Stimulated activated CD8-positive, alpha-beta memory T cell treated with anti-CD3 and anti-CD28 coated beads, Interleukin-15, amount 100 ng/mL, for 1 hour (primary cell): ENCODE data around the gene PPT2.

Experiments
- DNase-seq: peaks from one replicate; pipeline ENCODE4 v3.0.0-alpha.2; 2020; ENCODE audit warnings: low read depth

The PPT2 gene, protein sequence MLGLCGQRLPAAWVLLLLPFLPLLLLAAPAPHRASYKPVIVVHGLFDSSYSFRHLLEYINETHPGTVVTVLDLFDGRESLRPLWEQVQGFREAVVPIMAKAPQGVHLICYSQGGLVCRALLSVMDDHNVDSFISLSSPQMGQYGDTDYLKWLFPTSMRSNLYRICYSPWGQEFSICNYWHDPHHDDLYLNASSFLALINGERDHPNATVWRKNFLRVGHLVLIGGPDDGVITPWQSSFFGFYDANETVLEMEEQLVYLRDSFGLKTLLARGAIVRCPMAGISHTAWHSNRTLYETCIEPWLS

DNA sequence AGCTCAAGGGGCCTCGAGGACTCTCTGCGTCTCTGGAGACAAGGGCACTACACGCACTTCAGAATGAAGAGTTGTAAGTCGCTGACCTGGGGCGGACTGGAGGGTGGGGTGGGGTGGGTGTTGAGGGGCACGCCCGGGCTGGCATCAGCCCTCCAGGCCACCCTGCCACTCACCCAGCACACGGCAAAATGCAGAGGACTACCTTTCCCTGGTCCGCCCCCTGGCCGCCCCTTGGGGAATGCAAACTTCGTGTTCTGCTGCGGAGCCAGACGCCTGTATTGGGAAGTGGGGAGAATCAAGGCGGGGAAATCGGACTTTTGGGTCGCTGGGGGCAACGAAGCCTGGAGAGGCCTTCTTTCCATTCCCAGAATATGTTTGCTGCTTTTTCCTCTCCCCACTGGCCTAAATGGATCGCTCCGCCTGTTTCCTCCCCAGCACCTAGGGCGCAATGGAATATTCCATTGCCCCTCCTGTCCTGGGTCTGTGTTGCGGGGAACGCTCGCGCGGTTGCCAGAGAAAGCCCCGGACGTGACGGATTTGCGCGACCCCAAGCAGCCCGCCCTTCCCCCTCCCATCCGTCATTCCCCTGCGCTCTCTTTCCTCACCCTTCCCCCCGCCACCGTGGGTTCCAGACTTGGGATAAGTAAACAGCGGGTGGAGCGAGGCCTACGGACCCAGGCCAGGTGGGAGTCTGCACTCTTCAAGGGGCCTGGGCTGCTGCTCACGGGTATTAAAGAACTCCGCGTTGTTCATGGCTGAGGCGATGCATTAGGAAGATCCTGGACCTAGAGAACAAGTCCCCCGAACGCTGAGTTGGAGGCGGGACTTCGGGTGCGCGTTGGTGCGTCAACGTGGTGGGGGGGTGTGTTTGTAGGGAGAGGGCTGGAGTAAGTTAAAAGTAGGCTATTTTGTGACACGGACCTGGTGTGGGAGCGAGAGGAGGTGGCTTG is at the start of gene PPT2:
Gene PPT2, plus strand, starts transcription at position 578 of the 950 bp plus-strand sequence. CDS start 454 bp downstream, outside the sequence.
- DNase-seq: peak; percentile 58

DNA sequence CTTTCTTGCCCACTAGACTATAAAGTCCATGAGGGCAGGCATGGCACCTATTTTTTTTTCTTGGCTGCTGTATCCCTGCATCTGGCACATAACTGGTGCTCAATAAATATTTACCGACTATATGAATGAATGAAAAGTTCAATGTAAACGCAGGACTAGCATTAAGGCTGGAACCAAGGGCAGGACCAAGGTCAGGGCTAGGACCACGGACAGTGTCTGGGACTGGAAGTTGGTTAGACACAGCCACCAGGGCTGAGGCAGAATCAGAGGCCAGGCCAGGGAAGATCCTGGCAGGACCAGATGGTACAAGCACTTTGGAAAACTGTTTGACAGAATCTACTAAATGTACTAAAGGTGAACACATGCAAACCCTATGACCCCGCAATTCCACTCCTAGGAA is 48.5 kb upstream of the PPT2 start:
- no peak for DNase-seq

DNA sequence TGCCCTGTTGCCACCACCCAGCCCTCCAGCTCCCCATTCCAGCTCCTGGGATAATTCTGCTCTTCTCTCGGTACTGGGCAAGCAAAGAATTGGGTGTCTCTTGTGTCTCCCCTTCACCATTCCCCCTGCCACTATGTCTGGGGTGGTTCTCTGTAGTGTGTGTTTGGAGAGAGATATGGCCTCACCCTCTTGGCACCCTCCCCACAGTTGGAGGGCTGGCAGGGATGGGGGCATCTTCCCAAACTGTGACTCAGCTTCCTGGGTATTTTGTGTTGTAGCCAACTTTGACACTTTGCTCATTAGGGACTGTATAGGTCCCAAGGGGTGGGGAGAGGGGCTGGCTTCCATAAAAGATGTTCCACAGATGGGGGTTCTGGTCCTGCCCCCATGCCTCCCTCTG is 46.5 kb upstream of the PPT2 start:
- no peak for DNase-seq

DNA sequence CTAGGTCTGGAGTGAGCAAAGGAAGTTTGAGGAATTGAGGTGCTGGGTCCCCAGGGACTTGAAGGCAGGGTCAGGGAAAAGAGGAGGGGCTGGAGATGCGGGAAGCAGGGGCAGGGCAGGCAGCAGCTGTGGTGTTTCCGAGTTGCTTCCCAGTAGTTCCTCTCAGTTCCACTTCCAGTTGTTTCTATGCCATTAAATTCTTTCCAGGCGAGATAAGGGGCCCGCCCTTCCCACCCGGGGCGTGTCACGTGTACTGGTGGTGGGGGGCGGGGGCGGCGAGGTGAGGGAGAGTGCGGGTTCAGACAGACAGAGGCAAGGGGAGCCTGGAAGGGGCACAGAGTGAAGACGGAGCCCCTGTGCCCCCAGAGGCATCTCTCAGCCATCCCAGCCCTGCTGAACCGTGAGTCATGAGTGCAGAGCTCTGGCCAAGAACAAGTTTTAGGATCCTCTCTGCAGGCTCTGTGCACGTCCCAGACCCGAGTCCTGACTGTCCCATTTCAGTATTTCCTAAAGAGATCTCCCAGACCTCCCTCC is 45.8 kb upstream of the PPT2 start:
- no peak for DNase-seq

DNA sequence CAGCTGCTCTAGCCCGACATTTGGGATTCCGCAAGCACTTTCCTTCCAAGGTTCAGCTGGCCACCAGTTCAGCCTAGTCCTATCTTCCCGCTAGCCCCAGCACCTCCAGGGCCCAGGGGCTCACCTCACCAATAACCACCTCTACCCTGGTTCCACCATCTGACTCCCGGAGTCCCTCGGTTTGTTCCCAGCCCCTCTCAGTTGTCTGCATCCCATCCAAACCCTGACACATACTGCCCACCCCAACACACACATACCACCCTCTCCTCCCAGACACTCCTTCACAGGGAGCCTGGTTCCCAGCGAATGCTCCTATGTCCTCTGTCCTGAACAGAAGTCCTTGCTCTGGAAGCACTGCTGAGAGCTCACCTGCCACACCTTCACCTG is 45.2 kb upstream of the PPT2 start:
- no peak for DNase-seq

DNA sequence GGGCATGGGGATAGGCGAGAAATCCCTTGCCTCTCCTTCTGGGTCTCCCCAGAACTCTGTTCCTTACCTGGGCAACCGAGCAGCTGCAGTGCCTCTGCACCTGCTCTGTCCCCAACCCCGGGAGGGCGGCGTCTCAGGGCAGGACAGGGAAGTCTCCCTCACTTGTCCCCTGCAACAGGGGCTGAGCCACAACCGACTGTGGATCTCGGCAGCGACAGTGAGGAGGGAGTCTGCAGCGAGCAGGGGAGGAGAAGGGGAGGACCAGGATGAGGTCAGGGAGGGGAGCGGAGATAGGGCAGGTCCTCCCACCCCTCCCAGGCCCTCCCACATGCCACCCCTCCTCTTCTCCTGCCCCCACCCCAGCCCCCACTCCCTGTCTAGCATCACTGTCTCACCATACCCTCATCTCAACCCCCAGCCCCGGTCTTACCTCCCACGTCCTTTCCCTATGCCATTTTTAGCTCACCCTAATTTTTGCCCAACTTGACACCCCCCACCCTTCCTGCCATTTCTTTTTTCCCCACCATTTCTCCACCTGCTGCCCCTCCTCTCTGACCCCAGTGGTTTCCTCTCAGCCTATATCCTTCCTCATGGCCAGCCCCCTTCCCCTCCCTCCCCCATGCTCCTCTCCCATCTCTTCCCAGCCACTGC is 44.7 kb upstream of the PPT2 start, which contains the start of gene TNXB:
Gene TNXB, minus strand, starts transcription at position 225 of the 651 bp plus-strand sequence. CDS start 11,140 bp downstream, outside the sequence.
- DNase-seq: no peak

DNA sequence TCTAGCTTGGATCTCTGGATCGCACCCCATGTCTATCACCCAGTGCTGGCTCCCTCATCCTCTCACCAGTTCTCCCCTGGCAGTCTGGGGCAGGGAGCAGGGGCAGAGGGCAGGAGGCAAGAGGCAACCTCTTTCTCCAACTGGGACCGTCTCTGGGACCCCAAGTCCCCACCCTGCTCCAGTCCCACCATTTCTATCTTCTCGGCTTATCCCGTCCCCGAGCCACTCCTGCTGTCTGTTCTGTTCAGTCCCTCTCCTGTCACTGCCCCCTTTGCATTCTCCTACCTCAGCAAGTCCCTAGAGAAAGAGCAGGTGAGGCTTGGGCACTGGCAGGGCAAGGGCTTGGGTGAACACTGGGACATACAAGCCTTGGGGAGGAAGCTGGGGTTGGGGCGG is 44.2 kb upstream of the PPT2 start:
- no peak for DNase-seq

DNA sequence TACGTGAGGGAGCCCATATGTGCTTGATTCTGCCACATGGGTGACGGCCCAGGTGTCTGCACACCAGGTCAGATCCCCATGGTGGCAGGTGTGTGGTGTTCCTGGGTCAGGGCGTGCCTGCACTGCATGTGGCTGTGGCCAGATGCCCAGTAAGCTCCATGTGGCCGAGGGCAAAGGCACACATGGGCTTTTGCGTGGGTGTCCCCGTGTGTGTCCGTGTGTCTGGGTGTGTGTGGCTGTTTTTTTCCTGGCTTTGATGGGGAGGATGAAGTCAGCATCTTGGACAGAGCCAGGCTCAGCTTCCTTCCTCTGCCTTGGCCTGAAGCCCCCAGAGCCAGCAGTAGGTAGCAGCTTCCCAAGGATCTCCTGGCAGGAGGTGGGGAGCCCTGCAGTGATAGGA is 43.3 kb upstream of the PPT2 start:
- DNase-seq: no peak

DNA sequence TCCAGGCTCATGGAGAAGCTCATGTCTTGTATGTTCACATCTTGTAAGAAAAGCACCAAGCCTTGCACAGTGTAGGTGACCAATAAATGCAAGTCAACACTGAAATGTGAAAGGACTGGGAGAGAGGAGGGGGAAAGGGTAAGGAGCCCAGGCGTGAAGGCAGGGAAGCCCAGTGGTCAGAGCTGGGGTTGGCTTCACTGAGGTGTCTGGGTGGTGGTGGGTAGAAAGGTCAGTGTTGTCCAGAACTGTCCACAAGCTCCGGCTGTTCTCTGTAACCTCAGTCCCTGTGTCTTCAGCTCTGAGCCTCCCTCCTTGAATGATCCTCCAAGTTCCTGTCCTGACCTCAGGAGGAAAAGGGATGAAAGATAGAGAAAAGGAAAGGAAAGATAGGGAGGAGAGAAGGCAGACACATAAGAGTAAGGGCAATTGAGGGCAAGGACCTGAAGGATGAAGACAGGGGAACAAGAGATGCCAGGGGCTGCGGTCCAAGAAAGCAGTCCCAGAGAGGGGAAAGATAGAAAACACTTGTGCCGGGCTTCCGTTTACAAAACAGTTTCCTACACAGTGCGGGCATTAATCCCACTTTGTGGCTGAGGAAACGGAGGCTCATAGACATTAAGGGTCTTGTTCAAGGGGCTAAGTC is 42.4 kb upstream of the PPT2 start:
- DNase-seq: no peak

DNA sequence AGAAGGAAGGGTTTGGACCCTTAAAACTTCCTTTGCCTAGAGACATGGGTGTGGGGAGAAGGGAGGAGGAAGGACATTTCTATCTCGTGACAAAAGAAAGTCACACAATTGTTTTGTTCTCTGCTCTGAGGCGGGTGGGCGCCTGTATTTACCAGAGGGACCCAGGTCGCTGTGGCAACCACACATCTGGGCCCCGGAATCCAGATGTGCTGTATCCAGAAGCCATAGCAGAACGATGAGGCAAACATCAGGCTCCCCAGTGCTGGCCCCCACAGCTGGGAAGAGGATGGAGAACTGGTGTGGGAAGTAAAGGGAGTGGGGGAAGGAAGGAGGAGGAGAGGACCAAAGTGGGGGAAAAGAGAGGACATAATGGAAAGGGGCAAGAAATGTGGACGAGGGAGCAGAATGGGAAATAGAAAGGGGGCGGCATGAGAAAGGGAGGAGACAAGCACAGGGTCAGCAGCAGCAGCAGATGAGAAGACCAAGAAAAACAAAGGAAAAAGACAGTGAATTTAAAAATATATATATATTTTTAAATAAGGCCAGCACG is 41.4 kb upstream of the PPT2 start:
- no peak for DNase-seq

DNA sequence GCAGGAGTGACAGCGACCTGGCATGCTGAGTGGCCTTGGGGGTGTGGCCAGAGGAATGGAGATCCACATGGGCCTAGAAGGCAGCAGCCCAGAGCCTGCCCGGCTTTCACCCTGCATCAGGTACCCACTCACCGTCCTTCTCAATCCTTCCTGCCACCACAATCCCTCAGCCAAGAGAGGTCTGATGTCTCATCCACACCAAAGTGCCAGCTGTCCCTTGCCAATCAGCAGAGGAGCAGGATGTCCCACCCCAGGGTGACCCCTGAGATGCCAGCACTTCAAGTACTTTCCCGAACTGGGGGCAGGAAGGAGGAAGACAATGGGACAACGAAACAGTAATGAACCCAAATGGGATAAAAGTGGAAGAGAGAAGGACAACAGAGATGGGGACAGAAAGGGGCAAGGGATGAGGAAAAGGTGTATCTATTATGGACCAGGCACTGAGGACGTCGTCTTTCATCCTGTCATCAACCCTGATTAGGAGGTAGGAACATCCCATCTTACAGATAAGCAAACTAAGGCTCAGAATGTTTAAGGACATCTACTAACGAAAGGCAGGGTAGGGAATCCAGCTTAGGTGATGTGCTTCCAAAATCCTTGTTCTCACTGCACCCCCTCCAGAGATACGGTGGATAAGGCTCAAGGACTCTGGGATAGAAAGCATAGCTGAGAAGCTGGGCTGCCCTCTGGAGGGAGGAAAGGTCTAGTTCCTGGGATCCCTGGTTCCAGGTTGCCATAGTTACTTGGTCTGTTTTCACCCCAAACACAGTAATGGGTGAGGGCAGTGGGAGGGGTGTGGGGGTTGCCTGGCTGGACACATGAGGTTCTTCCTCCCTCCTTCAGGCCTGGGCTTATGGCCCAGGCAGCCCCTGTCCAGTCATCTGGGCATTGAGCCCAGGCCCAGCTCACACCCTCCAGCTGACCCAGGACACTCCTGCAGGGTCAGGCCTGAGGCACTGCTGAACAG is 40.3 kb upstream of the PPT2 start:
- no peak for DNase-seq

DNA sequence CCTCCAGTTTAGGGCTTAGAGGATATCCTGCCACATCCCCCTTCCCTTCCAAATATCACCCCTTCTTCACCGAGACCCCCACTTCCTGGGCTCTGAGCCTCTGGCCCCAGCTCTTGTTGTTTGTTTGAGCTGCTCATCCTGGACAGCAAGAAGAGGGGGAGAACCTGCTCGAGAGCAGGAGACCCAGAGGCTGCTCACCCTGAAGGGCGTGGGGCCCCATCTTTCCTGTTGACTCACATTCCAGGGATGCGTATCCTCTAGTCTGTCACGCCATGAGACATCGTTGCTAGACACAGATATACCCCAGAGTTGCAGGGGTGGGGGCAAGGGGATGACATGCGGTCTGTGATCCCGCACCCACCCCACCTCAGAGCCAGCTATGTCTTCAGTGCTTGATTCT is 39.1 kb upstream of the PPT2 start:
- no peak for DNase-seq

DNA sequence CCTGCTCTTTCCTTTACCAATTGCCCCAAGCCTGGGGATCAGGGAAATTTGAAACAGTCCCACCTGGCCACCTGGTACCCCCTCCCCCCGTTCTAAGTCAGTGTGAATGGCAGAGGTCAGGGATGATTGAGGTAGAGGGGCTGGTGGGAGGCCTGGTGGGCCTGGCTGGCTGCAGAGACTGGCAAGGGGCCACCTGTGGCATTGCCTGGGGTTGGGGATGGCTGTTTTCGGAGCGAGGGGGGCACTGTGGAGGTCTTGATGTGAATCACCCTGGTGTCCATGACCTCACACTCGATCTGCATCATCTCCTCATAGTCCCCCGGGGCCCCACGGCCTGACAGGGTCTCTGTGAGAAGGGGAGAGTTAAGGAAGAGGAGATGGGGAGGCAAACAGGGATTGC is 38.3 kb upstream of the PPT2 start:
- DNase-seq: no peak

DNA sequence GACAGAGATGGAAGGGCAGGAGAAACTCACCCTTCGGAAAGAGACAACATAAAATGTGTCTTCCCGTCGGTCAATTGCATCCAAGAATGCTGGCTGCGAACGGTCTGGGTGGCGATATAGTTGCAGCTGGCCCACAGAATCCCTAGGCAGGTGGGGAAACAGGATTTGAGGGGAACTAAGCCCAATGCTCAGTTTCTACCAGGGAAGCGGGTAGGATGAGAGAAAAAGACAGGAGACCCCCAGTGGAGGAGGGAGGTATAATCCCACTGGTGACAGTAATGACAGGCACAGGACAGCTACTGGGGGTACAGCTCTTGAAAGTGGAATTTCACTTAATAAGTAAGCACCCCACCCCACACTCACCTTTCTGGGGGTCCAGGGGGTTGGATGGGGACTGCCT is 37.3 kb upstream of the PPT2 start:
- DNase-seq: no peak

DNA sequence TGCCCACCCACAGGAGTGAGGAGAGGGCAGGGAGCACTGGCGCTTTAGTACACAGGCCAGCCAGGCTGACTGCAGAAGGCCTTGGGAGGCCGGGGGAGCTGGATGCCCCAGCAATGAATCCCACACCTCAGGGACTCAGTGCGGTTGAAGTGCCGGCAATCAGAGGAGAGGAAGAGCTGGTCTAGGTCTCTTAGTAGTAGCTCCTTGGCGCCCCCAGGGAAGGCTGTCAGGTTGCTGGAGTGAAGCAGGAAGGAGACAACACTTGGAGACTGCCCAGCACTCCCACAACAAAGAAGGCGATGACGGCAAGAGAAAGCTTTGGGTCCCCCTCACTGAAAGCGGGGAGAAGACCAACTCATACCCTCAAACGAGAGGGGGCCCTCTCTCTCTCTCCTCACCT is 36.5 kb upstream of the PPT2 start:
- DNase-seq: no peak

DNA sequence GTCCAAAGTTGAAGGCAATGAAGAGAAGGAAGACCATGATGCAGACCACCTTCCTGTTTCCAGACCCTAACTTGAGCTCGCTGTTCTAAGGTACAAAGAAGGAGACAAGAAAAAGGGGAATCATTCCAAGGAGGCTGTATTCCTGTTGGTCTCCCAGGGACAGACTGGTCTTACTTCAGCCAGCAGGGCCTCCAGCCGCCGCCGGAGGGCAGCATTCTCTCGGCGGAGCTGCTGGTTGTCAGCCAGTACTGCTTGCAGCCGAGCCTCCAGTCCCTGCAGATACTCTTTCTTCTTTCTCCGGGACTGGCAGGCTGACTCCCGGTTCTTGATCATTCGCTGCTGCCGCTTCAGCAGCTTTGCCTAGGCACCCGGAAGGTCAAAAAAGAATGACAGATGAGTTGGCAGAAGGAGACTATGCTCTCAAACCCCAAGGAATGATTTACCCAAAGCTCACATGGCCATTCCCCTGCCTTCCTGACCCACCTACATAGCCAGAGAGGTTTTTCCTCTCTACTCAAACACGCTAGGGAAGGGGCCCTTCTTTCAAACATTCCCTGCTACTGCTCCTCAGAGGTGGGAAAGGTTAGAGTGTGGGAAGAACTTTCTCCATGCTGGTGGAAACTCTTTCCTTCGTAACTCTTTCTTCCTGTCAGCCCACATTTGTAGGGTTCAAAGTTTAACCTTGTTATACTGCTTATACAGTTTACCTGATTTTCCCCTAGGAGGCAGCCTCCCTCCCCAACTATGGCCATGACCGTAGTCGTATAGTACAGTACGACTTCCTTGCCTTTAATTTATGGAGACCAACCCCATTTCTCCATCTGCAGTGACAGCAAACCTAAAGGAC is 34.9 kb upstream of the PPT2 start:
- DNase-seq: peak; percentile 34

DNA sequence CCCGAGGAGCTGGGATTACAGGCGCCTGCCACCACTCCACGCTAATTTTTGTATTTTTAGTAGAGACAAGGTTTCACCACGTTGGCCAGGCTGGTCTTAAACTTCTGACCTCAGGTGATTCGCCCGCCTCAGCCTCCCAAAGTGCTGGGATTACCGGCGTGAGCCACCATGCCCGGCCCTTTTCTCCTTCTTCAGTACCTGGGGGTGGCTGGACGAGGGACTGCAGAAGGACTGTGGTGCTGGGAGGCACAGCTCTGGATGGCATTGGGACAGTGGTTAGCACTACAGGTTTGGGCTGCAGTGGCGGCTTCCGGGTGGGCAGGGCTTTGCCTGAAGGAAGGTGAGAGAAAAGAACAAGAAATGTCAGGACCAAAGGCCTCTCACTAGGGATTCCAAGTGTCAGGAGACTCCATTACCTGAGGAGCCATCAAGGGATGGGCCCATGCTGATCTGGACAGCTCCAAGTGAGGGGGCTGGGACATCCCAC is 33.3 kb upstream of the PPT2 start:
- DNase-seq: no peak

DNA sequence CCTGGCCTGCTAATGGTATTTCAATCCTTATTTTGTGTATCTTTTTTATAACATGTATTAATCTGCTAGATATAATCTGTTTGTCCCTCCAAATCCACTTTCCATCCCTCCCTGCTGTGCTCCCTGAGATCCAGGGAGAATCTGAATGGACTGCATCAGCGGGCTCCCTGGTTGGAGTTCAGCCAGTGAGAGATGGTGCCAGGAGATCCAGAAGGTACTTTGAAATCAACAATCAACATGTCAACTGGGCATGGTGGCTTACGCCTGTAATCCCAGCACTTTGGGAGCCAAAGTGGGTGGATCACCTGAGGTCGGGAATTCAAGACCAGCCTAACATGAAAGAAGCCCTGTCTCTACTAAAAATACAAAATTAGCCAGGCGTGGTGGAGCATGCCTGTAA is 30.3 kb upstream of the PPT2 start:
- DNase-seq: no peak

DNA sequence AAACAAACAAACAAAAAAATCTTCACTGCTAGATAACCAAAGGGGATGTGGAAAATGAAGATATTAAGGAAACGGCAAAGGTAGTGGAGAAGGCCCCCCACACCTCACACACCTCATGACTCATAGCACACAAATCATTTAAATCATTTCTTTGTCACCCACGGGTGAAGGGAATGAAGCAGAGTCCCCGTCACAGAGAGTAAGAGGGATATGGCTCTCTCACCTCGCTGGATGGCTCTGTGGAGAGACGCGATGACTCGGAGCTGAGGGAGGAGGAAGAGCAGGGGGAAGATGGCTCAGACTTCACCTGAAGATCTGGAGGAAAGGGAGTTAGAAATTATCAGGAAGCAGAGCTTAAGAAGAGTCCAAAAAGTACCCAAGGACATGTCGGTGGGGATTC is 27.1 kb upstream of the PPT2 start:
- DNase-seq: no peak

DNA sequence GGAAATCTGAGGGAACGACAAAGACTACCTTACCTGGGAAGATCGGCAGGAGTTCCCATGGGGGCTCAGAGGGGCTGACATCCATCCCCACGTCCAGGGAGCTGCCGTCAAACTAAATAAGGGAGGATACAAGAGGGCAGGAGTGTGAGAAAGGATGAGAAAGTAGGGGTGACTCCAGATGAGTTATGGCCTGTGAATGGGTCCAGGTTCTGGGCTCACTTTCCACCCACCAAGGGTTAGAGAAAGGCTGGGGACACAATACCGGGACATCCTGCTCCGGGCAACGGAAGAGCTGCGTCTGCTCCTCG is 26.6 kb upstream of the PPT2 start:
- DNase-seq: no peak
